Transverse colon (tissue), 1 donor: ENCODE results near the gene ZBTB1.

Experiments used
- EP300 ChIP-seq: sonication (generic); formaldehyde crosslinking; IDR thresholded peaks from one replicate; pipeline ENCODE4 v1.6.1; 2017; ENCODE audit warnings: antibody characterized with exemption, low read depth
- POLR2A ChIP-seq: fragments of 450-650 bp; IDR thresholded peaks from one replicate; pipeline ENCODE4 v1.6.1; 2016; ENCODE audit warnings: antibody characterized with exemption, mild to moderate bottlenecking, moderate library complexity

GRCh38 chr14:64475585-64476273 is 28.8 kb upstream of the ZBTB1 start:
- TF ChIP-seq EP300 (no peak), POLR2A (no peak)
